Endodermal cell (in vitro differentiated cells): ENCODE measurements around the gene TOP2B. TPM values are rescaled to one million over a fixed set of nuclear protein-coding genes. Genes with fewer than 3 reads are reported as not detected.

Experiments used
- DNase-seq: peaks from one replicate; pipeline ENCODE4 v3.0.0-alpha.2; 2017
- H3K27ac ChIP-seq: 2 replicates; pipeline ENCODE4 v1.5.1; 2013; ENCODE audit warnings: mild to moderate bottlenecking, low read depth, low read length, moderate library complexity
- H3K27me3 ChIP-seq: 2 replicates; pipeline ENCODE4 v1.6.1; 2013; ENCODE audit warnings: mild to moderate bottlenecking, low read length, moderate library complexity; ENCODE audit not compliant: insufficient read depth, control insufficient read depth, poor library complexity, severe bottlenecking
- H3K36me3 ChIP-seq: 2 replicates; pipeline ENCODE4 v1.7.0; 2013; ENCODE audit warnings: mild to moderate bottlenecking, low read length, moderate library complexity; ENCODE audit not compliant: control insufficient read depth, insufficient read depth
- H3K4me1 ChIP-seq: one replicate; pipeline ENCODE4 v1.7.0; 2013; ENCODE audit warnings: low read length; ENCODE audit not compliant: control insufficient read depth, insufficient read depth
- H3K4me3 ChIP-seq: 2 replicates; pipeline ENCODE4 v1.5.1; 2013; ENCODE audit warnings: mild to moderate bottlenecking, low read length, moderate library complexity
- H3K9ac ChIP-seq: 2 replicates; pipeline ENCODE4 v1.6.1; 2013; ENCODE audit warnings: mild to moderate bottlenecking, low read length, moderate library complexity; ENCODE audit not compliant: poor library complexity, severe bottlenecking; ENCODE audit errors: extremely low read depth
- H3K9me3 ChIP-seq: 2 replicates; pipeline ENCODE4 v1.6.1; 2013; ENCODE audit warnings: mild to moderate bottlenecking, low read length, moderate library complexity; ENCODE audit not compliant: control insufficient read depth
- H3K27ac Mint-ChIP-seq: 2 replicates; pipeline ENCODE4 v1.8.0; 2020; ENCODE audit warnings: mixed read lengths
- H3K27me3 Mint-ChIP-seq: 2 replicates; pipeline ENCODE4 v1.8.0; 2021; ENCODE audit warnings: mild to moderate bottlenecking, mixed read lengths; ENCODE audit not compliant: insufficient read depth
- H3K36me3 Mint-ChIP-seq: 2 replicates; pipeline ENCODE4 v1.8.0; 2020; ENCODE audit warnings: low read depth, mixed read lengths
- H3K4me1 Mint-ChIP-seq: 2 replicates; pipeline ENCODE4 v1.8.0; 2020; ENCODE audit warnings: mixed read lengths
- H3K4me3 Mint-ChIP-seq: 2 replicates; pipeline ENCODE4 v1.8.0; 2020; ENCODE audit warnings: mild to moderate bottlenecking, moderate library complexity, mixed read lengths
- H3K9me3 Mint-ChIP-seq: 2 replicates; pipeline ENCODE4 v1.8.0; 2020; ENCODE audit warnings: mild to moderate bottlenecking, mixed read lengths
- WGBS, 2 experiments: methylation state at CpG; one replicate each; pipeline versions ENCODE4 v1.1.5 to v1.1.7; 2013; ENCODE audit warnings: missing lambda C conversion rate in 2 of 2, mixed read lengths in 1 of 2; ENCODE audit not compliant: insufficient coverage in 1 of 2, insufficient read length in 1 of 2; 5-methylcytosine and 5-hydroxymethylcytosine counted together
- total RNA-seq, 2 donors: library from RNA; stranded (reverse); fragmentation: NEBNext Ultra II Directional in 1 of 2; extraction: Animal tissue kit (Norgen Biotek cat#: 25700) in 1 of 2; gene quantifications; 2 replicates in 1 of 2; 3 replicates in 1 of 2; pipeline ENCODE4 v1.2.1, GENCODE V29; 2021
- TF ChIP-seq, protein P1 (sequence below): fragments of 200-600 bp; sonication (generic); conservative IDR thresholded peaks from 2 replicates; pipeline ENCODE4 v1.5.0; 2021; ENCODE audit warnings: antibody characterized with exemption, mild to moderate bottlenecking

TOP2B gene
- total RNA-seq, 2 donors from 2014 or later, result 182 to 209 TPM

DNA sequence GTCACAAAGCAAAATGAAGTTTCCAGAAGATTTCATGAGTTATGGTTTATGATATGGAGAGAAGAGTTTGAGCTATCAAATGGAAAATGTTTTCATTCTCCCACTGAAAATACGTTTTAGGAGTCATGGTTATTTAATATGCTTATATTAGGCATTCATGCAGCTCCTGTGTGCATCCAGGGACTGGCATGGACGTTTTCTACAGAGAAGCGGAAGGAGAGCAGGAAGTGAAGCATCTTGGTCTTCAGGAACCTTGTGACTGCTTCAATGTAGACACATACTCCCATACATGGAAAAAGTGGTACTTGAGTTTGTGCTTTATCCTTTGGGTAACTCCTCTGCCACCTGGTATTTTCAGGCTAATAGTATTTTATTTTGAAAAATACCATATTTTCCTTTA is 43.3 kb upstream of the TOP2B start:
- H3K27me3 Mint-ChIP-seq, result no peaks in the 10 kb centered on the region
- no peak for DNase-seq
- TF ChIP-seq, protein P1, sequence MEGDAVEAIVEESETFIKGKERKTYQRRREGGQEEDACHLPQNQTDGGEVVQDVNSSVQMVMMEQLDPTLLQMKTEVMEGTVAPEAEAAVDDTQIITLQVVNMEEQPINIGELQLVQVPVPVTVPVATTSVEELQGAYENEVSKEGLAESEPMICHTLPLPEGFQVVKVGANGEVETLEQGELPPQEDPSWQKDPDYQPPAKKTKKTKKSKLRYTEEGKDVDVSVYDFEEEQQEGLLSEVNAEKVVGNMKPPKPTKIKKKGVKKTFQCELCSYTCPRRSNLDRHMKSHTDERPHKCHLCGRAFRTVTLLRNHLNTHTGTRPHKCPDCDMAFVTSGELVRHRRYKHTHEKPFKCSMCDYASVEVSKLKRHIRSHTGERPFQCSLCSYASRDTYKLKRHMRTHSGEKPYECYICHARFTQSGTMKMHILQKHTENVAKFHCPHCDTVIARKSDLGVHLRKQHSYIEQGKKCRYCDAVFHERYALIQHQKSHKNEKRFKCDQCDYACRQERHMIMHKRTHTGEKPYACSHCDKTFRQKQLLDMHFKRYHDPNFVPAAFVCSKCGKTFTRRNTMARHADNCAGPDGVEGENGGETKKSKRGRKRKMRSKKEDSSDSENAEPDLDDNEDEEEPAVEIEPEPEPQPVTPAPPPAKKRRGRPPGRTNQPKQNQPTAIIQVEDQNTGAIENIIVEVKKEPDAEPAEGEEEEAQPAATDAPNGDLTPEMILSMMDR, result no peak
- H3K27me3 ChIP-seq, result no peaks in the 10 kb centered on the region
- no peaks in the 10 kb centered on the region for H3K36me3 ChIP-seq
- no peak overlapping the region for H3K27ac Mint-ChIP-seq
- H3K4me3 Mint-ChIP-seq, result no peak overlapping the region
- WGBS, 2 experiments, result 79 to 87% methylated on average over 3 of the region's 3 CpGs
- no peaks in the 10 kb centered on the region for H3K4me1 Mint-ChIP-seq
- no peak overlapping the region for H3K27ac ChIP-seq
- H3K9me3 ChIP-seq, result no peaks in the 10 kb centered on the region
- no peaks in the 10 kb centered on the region for H3K4me1 ChIP-seq
- no peak overlapping the region for H3K4me3 ChIP-seq
- H3K9ac ChIP-seq, result no peak overlapping the region
- no peaks in the 10 kb centered on the region for H3K36me3 Mint-ChIP-seq
- H3K9me3 Mint-ChIP-seq, result no peaks in the 10 kb centered on the region

DNA sequence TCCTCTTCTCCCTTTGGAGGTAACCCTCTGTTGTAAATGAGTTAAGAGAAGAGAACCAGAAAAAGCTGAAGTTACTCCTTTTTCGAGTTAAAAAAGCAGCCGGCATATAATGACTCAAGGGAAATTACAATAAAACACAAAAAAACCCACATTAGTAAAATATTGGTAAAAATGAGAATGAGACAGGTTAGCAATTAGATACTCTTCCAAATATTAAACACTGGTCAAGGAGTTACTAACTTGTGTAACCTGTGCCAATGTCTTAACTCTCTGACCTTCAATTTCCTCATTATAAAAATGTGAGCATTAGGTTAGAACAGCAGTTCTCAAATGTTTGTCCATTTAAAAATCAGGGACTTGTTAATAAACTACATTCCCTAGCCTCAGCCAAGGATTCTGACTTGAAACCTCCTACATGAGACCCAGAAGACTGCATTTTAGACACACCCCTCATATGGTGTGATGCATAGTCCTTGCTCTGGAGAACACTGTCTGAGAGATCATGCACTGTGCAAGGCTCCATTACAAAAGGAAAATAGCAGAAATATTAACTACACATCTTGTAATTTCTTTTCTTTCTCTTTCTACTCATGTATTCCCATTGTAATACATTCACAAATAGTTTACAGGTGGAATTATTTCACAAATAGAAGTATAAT is 42.7 kb upstream of the TOP2B start:
- Histone ChIP-seq H3K27me3 (no peaks in the 10 kb centered on the region), H3K4me3 (no peak overlapping the region), H3K27ac (no peak overlapping the region), H3K4me1 (no peaks in the 10 kb centered on the region), H3K9ac (no peak overlapping the region), H3K9me3 (no peaks in the 10 kb centered on the region), H3K36me3 (no peaks in the 10 kb centered on the region)
- 80% methylated on average over 1 of the region's 2 CpGs; no CpG with 5 or more reads in 1 of the 2 experiments for WGBS, 2 experiments
- Mint-ChIP-seq H3K4me3 (no peak overlapping the region), H3K27ac (no peak overlapping the region), H3K4me1 (no peaks in the 10 kb centered on the region), H3K27me3 (no peaks in the 10 kb centered on the region), H3K36me3 (no peaks in the 10 kb centered on the region), H3K9me3 (no peaks in the 10 kb centered on the region)
- no peak for DNase-seq
- TF ChIP-seq, protein P1, result no peak

DNA sequence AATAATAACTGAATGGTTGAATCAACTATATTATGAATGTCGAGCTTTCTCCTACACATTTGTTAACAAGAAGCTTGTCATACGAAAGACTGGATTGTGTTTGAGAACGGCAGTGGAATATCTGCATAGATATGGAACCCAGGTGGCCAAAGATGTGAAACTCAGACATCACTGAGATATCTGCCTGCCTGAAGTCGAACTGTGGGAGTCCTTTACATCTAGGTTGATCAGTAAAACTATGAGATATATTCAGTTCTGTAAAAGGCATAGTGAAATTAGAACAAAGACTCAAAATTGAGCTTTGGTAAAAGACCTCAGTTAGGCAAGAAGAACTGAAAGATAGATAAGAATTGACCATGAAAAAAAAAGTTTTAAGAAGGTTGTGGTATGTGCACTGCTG is 41.5 kb upstream of the TOP2B start:
- H3K4me1 ChIP-seq, result no peaks in the 10 kb centered on the region
- WGBS, 2 experiments, result 87 to 92% methylated on average over 4 of the region's 4 CpGs
- TF ChIP-seq, protein P1, result no peak
- H3K27ac ChIP-seq, result no peak overlapping the region
- H3K36me3 ChIP-seq, result no peaks in the 10 kb centered on the region
- no peak overlapping the region for H3K9ac ChIP-seq
- Mint-ChIP-seq H3K27ac (no peak overlapping the region), H3K9me3 (no peaks in the 10 kb centered on the region), H3K36me3 (no peaks in the 10 kb centered on the region), H3K27me3 (no peaks in the 10 kb centered on the region), H3K4me1 (no peaks in the 10 kb centered on the region), H3K4me3 (no peak overlapping the region)
- no peaks in the 10 kb centered on the region for H3K27me3 ChIP-seq
- no peak overlapping the region for H3K4me3 ChIP-seq
- H3K9me3 ChIP-seq, result no peaks in the 10 kb centered on the region
- DNase-seq, result no peak
